Gastrocnemius medialis (tissue), 4 donors: Measurements from ENCODE around the gene BNIP1.

Experiments
- CTCF ChIP-seq, 5 experiments: fragments of 450-650 bp in 3 of 5; fragments of 200-600 bp in 2 of 5; sonication (generic) in 2 of 5; IDR thresholded peaks in 4 of 5; conservative IDR thresholded peaks in 1 of 5; 1 replicate in 4 of 5; 2 replicates in 1 of 5; pipeline ENCODE4 v1.5.1; 2016 to 2019; ENCODE audit warnings: antibody characterized with exemption in 5 of 5, mild to moderate bottlenecking in 3 of 5, moderate library complexity in 3 of 5
- POLR2A ChIP-seq, 2 donors: fragments of 450-650 bp; IDR thresholded peaks; one replicate each; pipeline ENCODE4 v1.6.1; 2017; ENCODE audit warnings: antibody characterized with exemption in 2 of 2, mild to moderate bottlenecking in 2 of 2, moderate library complexity in 2 of 2

- TF ChIP-seq CTCF (IDR thresholded peaks at IDR 0.05 in 4 of 5, conservative IDR thresholded peaks at IDR 0.05 in 1 of 5) (no peak), POLR2A (IDR thresholded peaks at IDR 0.05) (no peak)
These were observed 67.0 kb downstream of the BNIP1 start for GRCh38 chr5:173211284-173211683.
